Activated CD4-positive, alpha-beta T cell treated with anti-CD3 and anti-CD28 coated beads, Interleukin-2, amount 10 ng/mL, durations not matched to agents 24 days and 14 days (primary cell): Measurements from ENCODE around the gene SNAP47. TPM values are rescaled to one million over a fixed set of nuclear protein-coding genes. Genes with fewer than 3 reads are reported as not detected.

Experiments used
- DNase-seq: peaks from one replicate; pipeline ENCODE4 v3.0.0; 2022
- H3K27ac Mint-ChIP-seq: one replicate; pipeline ENCODE4 v1.8.0; 2022; ENCODE audit warnings: mild to moderate bottlenecking, mixed read lengths
- H3K27me3 Mint-ChIP-seq: one replicate; pipeline ENCODE4 v1.8.0; 2022; ENCODE audit warnings: mixed read lengths
- H3K36me3 Mint-ChIP-seq: one replicate; pipeline ENCODE4 v1.8.0; 2022; ENCODE audit warnings: low read depth, mild to moderate bottlenecking, mixed read lengths
- H3K4me1 Mint-ChIP-seq: one replicate; pipeline ENCODE4 v1.8.0; 2021; ENCODE audit warnings: mixed read lengths
- H3K4me3 Mint-ChIP-seq: one replicate; pipeline ENCODE4 v1.8.0; 2022; ENCODE audit warnings: mild to moderate bottlenecking, moderate library complexity, mixed read lengths
- H3K9me3 Mint-ChIP-seq: one replicate; pipeline ENCODE4 v1.8.0; 2021; ENCODE audit warnings: mixed read lengths
- intact Hi-C: fragments of 100-400 bp; cut with micrococcal nuclease; formaldehyde crosslinking; loops from one replicate; pipeline ENCODE4 v1.15.1; 2023
- total RNA-seq: library from RNA; stranded (reverse); gene quantifications from 2 replicates; pipeline ENCODE4 v1.2.3, GENCODE V29; 2022

Gene SNAP47
- total RNA-seq, 1 donor from 2014 or later, result 30.9 TPM

GRCh38 chr1:227735539-227736285 is 477 bp downstream of the SNAP47 start:
- Mint-ChIP-seq H3K4me1 (peaks cover 26% of the 10 kb centered on the region), H3K9me3 (no peaks in the 10 kb centered on the region), H3K27ac (peak overlapping the region; percentile 93), H3K4me3 (peak overlapping the region; percentile 98), H3K27me3 (peaks cover 2% of the 10 kb centered on the region), H3K36me3 (peaks cover 20% of the 10 kb centered on the region)
- peak; percentile 62 for DNase-seq
- intact Hi-C loops, result loop anchor here (1.0 to 10.0 kb wide), 8 partner anchors 27 to 801 kb away; partner anchors contain the start of genes ARF1 and GUK1

DNA sequence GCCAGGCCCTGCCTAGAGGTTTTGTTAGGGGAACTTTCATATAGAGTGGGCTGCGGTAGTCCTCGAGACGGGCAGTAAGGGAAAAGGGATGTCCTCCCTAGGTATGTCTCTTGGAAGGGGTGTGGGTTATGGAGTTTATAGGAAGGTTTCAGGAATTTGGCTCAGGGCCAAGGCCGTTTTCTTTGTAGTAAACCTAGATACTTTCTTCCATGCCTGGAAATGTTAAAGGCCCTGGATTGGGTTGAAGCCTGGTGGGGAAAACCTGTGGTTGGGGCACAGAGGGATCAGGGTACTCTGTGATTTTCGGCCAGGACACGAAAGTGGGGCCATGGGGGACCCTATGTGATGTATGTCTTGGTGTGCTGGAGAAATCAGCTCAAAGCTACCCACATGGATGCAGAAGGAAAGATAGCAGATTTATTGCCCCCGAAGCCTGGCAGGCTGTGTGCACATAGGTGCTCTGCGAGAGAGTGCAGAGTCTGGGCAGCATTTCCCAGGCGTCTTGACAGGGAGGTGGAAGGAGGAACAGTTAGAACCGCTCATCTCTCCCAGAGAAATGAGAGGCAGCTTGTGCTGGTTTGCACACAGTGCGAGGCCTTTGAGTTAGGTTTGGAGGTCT is 1.7 kb downstream of the SNAP47 start:
- H3K9me3 Mint-ChIP-seq, result no peaks in the 10 kb centered on the region
- H3K36me3 Mint-ChIP-seq, result peaks cover 20% of the 10 kb centered on the region
- H3K4me3 Mint-ChIP-seq, result peak overlapping the region; percentile 32
- peak; percentile 56 for DNase-seq
- peaks cover 30% of the 10 kb centered on the region for H3K4me1 Mint-ChIP-seq
- peak overlapping the region; percentile 48 for H3K27ac Mint-ChIP-seq
- peaks cover 2% of the 10 kb centered on the region for H3K27me3 Mint-ChIP-seq
- intact Hi-C loops, result loop anchor here (10.0 kb wide), 2 partner anchors 252 to 802 kb away; no protein-coding TSS in a partner anchor

GRCh38 chr1:227738820-227739219 is 3.6 kb downstream of the SNAP47 start:
- Mint-ChIP-seq H3K36me3 (peaks cover 7% of the 10 kb centered on the region), H3K9me3 (no peaks in the 10 kb centered on the region), H3K4me3 (no peak overlapping the region), H3K27me3 (peaks cover 2% of the 10 kb centered on the region), H3K4me1 (peaks cover 28% of the 10 kb centered on the region), H3K27ac (no peak overlapping the region)
- intact Hi-C loops, result loop anchor here (10.0 kb wide), 2 partner anchors 254 to 804 kb away; no protein-coding TSS in a partner anchor
- DNase-seq, result no peak

GRCh38 chr1:227739636-227740035 is 4.4 kb downstream of the SNAP47 start:
- peaks cover 2% of the 10 kb centered on the region for H3K27me3 Mint-ChIP-seq
- H3K4me1 Mint-ChIP-seq, result peaks cover 27% of the 10 kb centered on the region
- peaks cover 5% of the 10 kb centered on the region for H3K36me3 Mint-ChIP-seq
- intact Hi-C loops, result loop anchor here (10.0 kb wide), 2 partner anchors 255 to 805 kb away; no protein-coding TSS in a partner anchor
- no peak for DNase-seq
- H3K9me3 Mint-ChIP-seq, result no peaks in the 10 kb centered on the region
- no peak overlapping the region for H3K27ac Mint-ChIP-seq
- H3K4me3 Mint-ChIP-seq, result no peak overlapping the region

GRCh38 chr1:227740401-227740960 is 5.2 kb downstream of the SNAP47 start:
- intact Hi-C loops, result no loop called here
- H3K4me3 Mint-ChIP-seq, result no peak overlapping the region
- no peak for DNase-seq
- no peaks in the 10 kb centered on the region for H3K9me3 Mint-ChIP-seq
- peaks cover 4% of the 10 kb centered on the region for H3K36me3 Mint-ChIP-seq
- peaks cover 32% of the 10 kb centered on the region for H3K4me1 Mint-ChIP-seq
- H3K27ac Mint-ChIP-seq, result no peak overlapping the region
- H3K27me3 Mint-ChIP-seq, result peaks cover 2% of the 10 kb centered on the region

DNA sequence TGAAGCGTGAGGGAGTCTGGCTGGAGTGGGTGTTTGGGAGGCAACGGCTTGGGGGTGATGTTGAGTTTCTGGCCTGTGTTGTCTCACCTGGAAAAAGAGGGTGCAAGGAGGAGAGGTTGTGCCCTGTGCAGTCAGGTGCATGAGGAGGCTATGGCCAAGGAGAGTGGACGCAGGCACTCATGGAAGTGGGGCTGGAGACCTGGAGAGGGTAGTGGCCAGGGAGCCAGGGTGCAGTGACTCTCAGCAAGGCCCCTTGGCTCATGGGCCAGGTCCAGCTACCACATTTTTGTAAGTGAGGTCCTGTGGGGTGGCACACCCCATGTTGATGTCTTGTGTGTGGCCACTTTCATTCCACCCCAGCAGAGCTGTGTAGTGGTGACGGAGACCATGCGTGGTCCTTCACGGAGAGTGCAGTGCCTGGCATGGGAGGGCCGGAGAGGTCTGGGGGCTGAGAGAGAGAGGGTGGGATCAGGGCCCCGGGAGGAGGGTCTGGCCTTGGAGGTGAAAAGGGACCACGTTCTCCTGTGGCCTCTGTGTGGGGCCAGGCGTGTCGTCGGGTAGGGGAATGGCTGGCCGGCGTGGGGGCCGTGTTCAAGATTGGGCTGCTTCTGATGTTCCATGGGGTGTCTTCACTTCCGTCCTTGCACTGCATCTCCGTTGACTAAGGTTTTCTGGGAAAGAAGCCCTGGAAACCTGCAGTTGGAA is 6.1 kb downstream of the SNAP47 start:
- Mint-ChIP-seq H3K4me3 (no peak overlapping the region), H3K9me3 (no peaks in the 10 kb centered on the region), H3K4me1 (peaks cover 26% of the 10 kb centered on the region), H3K36me3 (peaks cover 2% of the 10 kb centered on the region), H3K27ac (no peak overlapping the region), H3K27me3 (no peaks in the 10 kb centered on the region)
- intact Hi-C loops, result no loop called here
- no peak for DNase-seq

DNA sequence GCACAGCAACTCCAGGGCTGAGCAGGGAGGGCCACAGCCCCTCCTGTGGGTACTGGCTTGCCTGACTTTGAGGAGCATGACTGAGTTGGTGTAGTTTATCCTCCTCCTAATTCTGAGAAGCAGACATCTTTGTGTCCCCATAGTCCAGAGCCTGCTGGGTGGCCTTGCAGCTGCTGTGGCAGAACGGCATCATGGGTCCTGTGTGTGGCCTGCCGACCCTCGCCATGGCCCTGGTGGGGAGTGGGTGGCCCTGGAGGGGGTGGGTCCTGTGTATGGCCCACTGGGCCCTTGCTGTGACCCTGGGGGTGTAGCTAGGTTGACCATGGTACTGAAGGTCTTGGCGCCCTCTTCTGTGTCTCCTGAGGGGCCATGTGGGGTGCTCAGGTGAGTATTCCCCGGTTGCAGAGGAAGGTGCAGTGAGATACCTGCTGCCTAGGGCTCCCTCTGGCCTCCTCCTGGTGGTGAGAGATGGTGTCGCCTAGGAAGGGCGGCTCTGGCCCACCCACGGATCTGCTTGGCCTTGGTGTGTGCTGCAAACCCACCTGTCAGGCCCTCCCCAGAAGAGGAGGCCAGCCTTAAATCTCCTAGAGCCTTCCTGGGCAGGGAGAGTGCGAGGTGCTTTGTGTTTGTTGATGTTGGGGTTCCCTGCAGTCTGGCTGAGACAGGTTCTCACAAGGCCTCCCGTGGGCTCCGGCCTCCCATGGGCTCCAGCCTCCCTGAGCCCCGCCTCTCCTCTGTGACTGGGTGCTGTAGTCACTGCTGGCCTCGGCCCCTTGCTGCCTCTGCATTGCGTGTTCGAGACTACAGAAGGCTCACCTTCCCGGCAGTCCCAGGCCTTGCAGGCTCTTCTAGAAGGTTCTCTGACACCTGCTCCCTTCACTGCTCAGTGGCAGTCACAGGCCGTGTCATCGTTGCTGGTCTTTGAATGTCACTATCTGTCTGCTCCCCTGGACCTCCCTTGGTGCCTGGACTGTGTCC is 7.8 kb downstream of the SNAP47 start:
- Mint-ChIP-seq H3K4me1 (peaks cover 20% of the 10 kb centered on the region), H3K4me3 (no peak overlapping the region), H3K27me3 (no peaks in the 10 kb centered on the region), H3K9me3 (no peaks in the 10 kb centered on the region), H3K27ac (no peak overlapping the region), H3K36me3 (no peaks in the 10 kb centered on the region)
- no peak for DNase-seq
- intact Hi-C loops, result no loop called here

GRCh38 chr1:227744668-227745067 is 9.4 kb downstream of the SNAP47 start:
- H3K27me3 Mint-ChIP-seq, result no peaks in the 10 kb centered on the region
- no peak for DNase-seq
- H3K27ac Mint-ChIP-seq, result no peak overlapping the region
- H3K9me3 Mint-ChIP-seq, result no peaks in the 10 kb centered on the region
- H3K36me3 Mint-ChIP-seq, result peaks cover 8% of the 10 kb centered on the region
- intact Hi-C loops, result no loop called here
- H3K4me3 Mint-ChIP-seq, result no peak overlapping the region
- peaks cover 32% of the 10 kb centered on the region for H3K4me1 Mint-ChIP-seq

DNA sequence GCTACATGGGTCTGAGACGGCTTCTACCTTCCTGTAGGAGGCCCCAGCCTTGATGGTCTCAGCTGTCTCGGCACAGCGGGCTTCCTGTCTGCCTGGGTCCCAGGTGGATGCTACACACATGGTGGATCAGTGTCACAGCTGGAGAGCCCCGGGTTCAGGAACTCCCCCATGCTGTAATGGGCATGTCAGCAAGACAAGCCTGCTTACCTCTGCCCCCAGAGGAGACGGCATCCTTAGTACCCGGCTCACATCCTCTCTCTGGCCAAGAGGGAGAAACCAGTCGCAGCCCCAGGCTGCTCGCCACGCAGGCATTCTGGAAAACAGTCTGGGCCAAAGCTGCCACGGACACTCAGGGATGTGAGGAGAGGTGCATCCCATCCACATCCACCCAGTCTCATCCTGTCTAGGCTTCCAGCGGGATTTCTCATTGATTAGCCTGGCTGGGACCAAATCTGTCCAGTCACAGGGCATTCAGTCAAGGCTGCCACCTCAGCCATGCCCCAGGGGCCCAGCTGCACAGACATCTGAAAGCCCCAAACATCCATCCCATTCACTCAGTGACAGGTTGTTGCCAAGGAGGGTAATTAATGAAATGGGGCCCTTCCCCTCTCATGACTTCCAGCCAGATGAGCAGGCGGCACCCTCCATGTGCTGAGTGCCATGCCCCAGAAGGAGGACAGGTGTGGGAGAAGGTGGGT is 10.5 kb downstream of the SNAP47 start:
- Mint-ChIP-seq H3K27ac (no peak overlapping the region), H3K36me3 (peaks cover 9% of the 10 kb centered on the region)

DNA sequence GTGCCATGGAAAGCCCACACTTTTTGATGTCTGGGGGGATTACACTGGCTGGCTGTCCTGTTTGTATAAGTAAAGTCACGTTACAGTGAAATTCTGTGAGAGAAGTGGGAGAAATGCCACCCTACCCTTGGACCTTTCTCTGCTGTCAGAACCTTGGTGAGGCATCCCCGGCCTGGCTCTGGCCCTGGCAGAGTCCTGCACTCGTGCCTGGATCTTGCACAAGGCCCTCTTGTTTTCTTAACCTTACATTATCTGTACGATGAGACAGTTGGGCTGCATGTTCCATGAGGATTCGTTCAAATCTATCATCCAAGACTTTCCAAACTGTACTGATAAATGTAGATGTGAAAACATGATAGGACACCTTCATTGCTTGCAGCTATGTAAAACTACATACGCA is 11.4 kb downstream of the SNAP47 start:
- Mint-ChIP-seq H3K27ac (no peak overlapping the region), H3K4me3 (no peak overlapping the region), H3K4me1 (peaks cover 24% of the 10 kb centered on the region)

More for the DNA sequence above, 10.5 kb downstream of the SNAP47 start:
- DNase-seq, result no peak
- no peak overlapping the region for H3K4me3 Mint-ChIP-seq
- no peaks in the 10 kb centered on the region for H3K27me3 Mint-ChIP-seq
- no peaks in the 10 kb centered on the region for H3K9me3 Mint-ChIP-seq
- intact Hi-C loops, result no loop called here
- peaks cover 28% of the 10 kb centered on the region for H3K4me1 Mint-ChIP-seq

GRCh38 chr1:227747382-227747781 is 12.1 kb downstream of the SNAP47 start:
- Mint-ChIP-seq H3K9me3 (no peaks in the 10 kb centered on the region), H3K4me1 (peaks cover 24% of the 10 kb centered on the region), H3K27me3 (no peaks in the 10 kb centered on the region), H3K27ac (no peak overlapping the region), H3K4me3 (no peak overlapping the region), H3K36me3 (peaks cover 13% of the 10 kb centered on the region)
- DNase-seq, result no peak
- intact Hi-C loops, result no loop called here

More for the DNA sequence above, 11.4 kb downstream of the SNAP47 start:
- intact Hi-C loops, result no loop called here
- H3K27me3 Mint-ChIP-seq, result no peaks in the 10 kb centered on the region
- no peaks in the 10 kb centered on the region for H3K9me3 Mint-ChIP-seq
- no peak for DNase-seq
- H3K36me3 Mint-ChIP-seq, result peaks cover 11% of the 10 kb centered on the region

DNA sequence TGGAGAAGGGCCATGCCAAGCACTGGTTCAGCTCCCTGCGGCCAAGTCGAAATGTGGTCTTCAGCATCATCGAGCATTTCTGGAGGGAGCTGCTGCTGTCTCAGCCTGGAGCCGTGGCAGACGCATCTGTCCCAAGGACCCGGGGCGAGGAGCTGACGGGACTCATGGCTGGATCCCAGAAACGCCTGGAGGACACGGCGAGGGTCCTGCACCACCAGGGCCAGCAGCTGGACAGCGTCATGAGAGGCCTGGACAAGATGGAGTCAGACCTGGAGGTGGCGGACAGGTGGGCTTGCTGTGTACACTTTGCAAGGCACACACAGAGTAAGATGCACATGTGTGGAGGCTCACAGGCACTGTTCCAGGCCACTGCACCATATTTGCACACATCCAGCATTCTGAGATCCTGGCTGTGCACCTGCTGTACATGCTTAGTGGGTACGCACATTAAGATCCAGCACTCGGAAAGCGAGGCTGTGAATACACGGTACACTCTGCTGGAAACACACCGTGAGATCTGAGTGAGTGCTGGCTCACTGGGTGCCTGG is 12.8 kb downstream of the SNAP47 start:
- Mint-ChIP-seq H3K9me3 (no peaks in the 10 kb centered on the region), H3K27ac (no peak overlapping the region), H3K36me3 (peaks cover 14% of the 10 kb centered on the region), H3K4me3 (peak overlapping the region; percentile 42), H3K27me3 (no peaks in the 10 kb centered on the region), H3K4me1 (peaks cover 24% of the 10 kb centered on the region)
- intact Hi-C loops, result no loop called here
- DNase-seq, result no peak
